BE2C (cell line): Measurements from ENCODE around the gene ATP5F1C.
"Not testable (repeated sequence)": the region's sequence is repeated elsewhere in the genome, so short reads cannot be mapped to it uniquely, and the experiment has no call there.

Source experiments
- DNase-seq: peaks from one replicate; pipeline ENCODE4 v3.0.0-alpha.2; 2020
- H3K27me3 ChIP-seq: fragments of 250-450 bp; sonication (Bioruptor Pico); 2 replicates; pipeline ENCODE4 v1.5.1; 2020; ENCODE audit warnings: mild to moderate bottlenecking
- H3K36me3 ChIP-seq: fragments of 250-450 bp; sonication (Bioruptor Pico); 2 replicates; pipeline ENCODE4 v1.5.1; 2020; ENCODE audit warnings: mild to moderate bottlenecking
- H3K4me1 ChIP-seq: fragments of 250-450 bp; sonication (Bioruptor Pico); 2 replicates; pipeline ENCODE4 v1.5.1; 2020
- H3K4me3 ChIP-seq: 2 replicates; pipeline ENCODE4 v1.5.1; 2011; ENCODE audit warnings: low read depth, low read length
- H3K9me3 ChIP-seq: fragments of 250-450 bp; sonication (Bioruptor Pico); 2 replicates; pipeline ENCODE4 v1.5.1; 2020
- TF ChIP-seq, protein P1 (sequence below): IDR thresholded peaks from 2 replicates; pipeline ENCODE4 v1.5.1; 2012; ENCODE audit warnings: mild to moderate bottlenecking, low read depth, low read length

Gene ATP5F1C

DNA sequence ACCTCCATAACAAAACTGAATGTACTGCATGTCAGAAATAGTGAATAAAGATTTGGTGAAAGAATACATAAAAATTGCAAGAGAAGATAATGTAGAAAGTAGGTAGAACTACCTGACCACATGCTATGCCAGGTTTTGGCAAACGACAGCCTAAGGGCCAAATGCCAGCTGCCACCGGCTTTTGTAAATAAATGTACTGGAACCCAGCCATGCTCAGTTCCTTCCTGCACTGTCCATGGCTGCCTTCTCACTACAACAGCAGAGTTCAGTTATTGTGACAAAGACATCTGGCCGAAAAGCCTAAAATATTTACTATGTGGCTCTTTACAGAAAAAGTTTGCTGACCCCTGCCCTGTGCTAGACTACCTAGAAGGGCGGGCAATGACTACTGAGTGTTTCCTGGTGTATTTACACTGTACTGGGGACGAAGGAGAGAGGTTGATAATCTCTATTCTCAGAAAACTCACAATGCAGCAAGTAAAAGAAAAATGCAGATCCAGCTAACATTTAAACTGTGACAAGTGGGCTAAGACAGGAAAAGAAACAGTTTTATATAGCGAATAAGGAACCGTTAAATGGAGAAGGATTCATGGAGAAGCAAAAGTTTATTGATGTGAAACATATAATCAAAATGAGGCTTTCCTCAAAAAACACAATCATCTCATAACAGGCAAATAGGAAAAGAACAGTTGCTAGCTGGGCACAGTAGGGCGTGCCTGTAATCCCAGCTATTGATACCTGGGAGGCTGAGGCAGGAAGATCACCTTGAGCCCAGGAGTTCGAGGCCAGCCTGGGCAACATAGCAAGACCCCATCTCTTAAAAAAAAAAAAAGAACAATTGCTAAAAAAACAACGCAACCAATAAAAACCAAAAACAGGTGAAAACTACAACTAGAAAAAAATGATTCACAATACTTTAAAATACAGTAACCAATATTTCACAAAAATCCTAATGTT, 13.9 kb upstream of the ATP5F1C start:
- no peaks in the 10 kb centered on the region for H3K4me1 ChIP-seq
- H3K36me3 ChIP-seq: peaks cover 34% of the 10 kb centered on the region
- no peak overlapping the region for H3K4me3 ChIP-seq
- no peak for DNase-seq
- H3K9me3 ChIP-seq: no peaks in the 10 kb centered on the region
- TF ChIP-seq, protein P1, sequence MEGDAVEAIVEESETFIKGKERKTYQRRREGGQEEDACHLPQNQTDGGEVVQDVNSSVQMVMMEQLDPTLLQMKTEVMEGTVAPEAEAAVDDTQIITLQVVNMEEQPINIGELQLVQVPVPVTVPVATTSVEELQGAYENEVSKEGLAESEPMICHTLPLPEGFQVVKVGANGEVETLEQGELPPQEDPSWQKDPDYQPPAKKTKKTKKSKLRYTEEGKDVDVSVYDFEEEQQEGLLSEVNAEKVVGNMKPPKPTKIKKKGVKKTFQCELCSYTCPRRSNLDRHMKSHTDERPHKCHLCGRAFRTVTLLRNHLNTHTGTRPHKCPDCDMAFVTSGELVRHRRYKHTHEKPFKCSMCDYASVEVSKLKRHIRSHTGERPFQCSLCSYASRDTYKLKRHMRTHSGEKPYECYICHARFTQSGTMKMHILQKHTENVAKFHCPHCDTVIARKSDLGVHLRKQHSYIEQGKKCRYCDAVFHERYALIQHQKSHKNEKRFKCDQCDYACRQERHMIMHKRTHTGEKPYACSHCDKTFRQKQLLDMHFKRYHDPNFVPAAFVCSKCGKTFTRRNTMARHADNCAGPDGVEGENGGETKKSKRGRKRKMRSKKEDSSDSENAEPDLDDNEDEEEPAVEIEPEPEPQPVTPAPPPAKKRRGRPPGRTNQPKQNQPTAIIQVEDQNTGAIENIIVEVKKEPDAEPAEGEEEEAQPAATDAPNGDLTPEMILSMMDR: no peak
- H3K27me3 ChIP-seq: no peaks in the 10 kb centered on the region

DNA sequence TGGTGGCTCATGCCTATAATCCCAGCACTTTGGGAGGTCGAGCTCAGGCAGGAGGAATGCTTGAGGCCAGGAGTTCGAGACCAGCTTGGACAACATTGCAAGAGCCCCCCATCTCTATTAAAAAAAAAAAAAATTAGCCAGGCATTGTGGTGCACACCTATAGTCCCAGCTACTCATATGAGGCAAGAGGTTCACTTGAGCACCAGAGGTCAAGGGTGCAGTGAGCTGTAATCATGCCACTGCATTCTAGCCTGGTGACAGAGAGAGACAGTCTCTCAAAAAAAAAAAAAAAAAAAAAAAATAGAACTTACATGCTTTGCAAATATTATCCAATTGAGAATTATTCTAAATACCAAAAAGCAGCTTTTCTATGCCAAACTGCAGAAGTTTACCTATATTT, 11.2 kb upstream of the ATP5F1C start:
- H3K4me3 ChIP-seq: no peak overlapping the region
- no peaks in the 10 kb centered on the region for H3K4me1 ChIP-seq
- DNase-seq: no peak
- H3K27me3 ChIP-seq: no peaks in the 10 kb centered on the region
- TF ChIP-seq, protein P1: no peak
- H3K36me3 ChIP-seq: peaks cover 44% of the 10 kb centered on the region
- H3K9me3 ChIP-seq: no peaks in the 10 kb centered on the region

DNA sequence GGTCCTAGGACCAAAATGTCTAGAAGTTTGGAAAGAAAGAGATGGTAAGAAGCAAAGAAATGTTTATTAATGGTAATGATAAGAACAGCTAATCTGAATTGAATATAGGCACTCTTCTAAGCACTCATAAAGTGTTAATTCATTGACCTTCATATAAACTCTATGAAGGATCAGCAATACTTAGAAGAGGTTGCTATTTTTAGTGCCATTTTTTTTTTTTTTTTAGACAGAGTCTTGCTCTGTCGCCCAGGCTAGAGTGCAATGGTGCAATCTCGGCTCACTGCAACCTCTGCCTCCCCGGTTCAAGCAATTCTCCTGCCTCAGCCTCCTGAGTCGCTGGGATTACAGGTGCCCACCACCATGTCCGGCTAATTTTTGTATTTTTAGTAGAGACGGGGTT, 5.8 kb upstream of the ATP5F1C start:
- not testable (repeated sequence) for H3K9me3 ChIP-seq, H3K27me3 ChIP-seq, H3K4me1 ChIP-seq, DNase-seq, H3K4me3 ChIP-seq
- peaks cover 34% of the 10 kb centered on the region for H3K36me3 ChIP-seq

DNA sequence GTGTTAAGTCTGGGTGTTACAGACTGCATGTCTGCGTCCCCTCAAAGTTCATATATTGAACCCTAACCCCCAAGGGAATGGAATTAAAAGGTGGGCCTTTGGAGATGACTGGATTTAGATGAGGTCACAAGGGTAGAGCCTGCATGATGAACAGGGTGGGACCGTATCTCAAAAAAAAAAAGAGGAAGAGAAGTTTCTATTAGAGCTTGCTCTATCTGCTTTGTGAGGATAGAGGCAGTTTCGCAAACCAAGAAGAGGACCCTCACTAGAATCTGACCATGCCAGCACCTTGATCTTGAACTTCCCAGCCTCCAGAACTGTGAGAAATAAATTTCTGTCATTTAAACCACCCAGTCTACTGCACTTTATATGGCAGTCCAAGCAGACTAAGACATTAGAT, 1.5 kb upstream of the ATP5F1C start:
- no peaks in the 10 kb centered on the region; the same call in 1 of the 2 replicates for H3K4me1 ChIP-seq
- TF ChIP-seq, protein P1: no peak
- H3K36me3 ChIP-seq: peaks cover 9% of the 10 kb centered on the region; the same call in 1 of the 2 replicates
- H3K27me3 ChIP-seq: no peaks in the 10 kb centered on the region
- peak overlapping the region; percentile 69 for H3K4me3 ChIP-seq
- H3K9me3 ChIP-seq: no peaks in the 10 kb centered on the region
- no peak for DNase-seq

DNA sequence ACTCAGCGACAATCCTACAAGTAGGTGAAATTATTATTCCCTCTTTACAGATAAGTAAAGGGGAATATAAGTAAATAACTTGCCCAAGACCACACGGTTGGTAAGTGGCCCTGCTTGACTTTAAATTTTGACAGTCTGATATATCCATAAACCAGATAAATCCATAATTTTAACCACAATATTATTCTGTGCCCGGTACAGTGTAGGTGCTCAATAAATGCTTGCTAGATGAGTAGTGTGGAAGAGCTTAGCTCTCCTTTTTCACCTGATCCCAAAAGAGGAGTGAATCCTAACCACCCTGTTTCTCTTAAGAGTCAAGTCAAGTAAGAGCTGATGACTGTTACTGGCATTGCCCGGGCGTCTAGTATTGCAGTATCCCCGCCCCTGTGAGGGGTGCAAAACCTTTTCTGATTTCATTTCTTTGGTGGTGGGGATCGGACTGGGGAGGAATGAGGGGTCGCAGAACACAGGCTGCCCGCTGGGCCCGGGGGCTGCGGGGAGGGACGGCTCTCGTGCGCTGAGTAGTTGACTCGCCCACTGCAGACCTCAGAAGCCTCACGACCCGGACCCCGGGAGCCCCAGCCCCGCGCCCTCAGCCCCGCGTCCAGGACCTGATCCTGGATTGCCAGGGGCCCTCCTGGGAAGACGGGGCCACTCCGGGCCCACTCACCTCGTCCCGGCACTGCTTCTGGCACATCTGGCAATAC, 674 bp upstream of the ATP5F1C start:
- TF ChIP-seq, protein P1: no peak
- H3K36me3 ChIP-seq: peaks cover 11% of the 10 kb centered on the region
- H3K27me3 ChIP-seq: no peaks in the 10 kb centered on the region
- DNase-seq: no peak
- no peaks in the 10 kb centered on the region; the same call in 1 of the 2 replicates for H3K4me1 ChIP-seq
- no peaks in the 10 kb centered on the region for H3K9me3 ChIP-seq
- peak overlapping the region; percentile 69 for H3K4me3 ChIP-seq

DNA sequence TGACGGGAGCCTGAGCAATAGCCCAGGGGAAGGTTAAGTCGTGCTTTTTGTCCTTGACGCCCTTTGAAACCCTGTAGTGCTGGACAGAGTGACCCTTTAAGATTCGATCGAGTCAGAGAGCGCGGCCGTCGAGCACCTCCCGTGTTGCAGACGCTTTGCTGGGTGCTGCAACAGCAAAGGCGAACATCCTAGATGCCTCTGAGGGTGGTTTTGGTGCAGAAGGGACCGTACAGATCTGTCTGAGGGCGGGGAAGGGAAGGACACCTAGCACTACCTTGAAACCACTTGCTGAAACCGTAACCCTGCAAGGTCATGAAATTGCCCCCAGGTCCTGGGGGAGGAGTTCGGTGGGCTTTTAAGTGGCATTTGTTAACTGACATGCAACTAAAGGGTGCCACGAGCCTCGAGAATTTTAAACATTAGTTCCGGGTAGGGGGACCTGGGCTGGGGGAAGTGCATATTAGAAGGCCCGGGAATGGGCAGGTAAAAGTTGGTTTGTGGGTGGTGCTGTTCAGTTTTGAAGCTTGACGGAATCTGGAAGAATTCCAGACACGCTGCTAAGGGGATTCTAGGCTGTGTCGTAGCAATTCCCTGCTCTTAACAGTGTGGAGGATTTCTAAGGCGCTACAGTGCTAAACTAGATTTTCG, 786 bp downstream of the ATP5F1C start:
- H3K9me3 ChIP-seq: no peaks in the 10 kb centered on the region
- no peaks in the 10 kb centered on the region for H3K27me3 ChIP-seq
- peak overlapping the region; percentile 69 for H3K4me3 ChIP-seq
- TF ChIP-seq, protein P1: no peak
- H3K4me1 ChIP-seq: no peaks in the 10 kb centered on the region; the same call in 1 of the 2 replicates
- DNase-seq: no peak
- H3K36me3 ChIP-seq: peaks cover 17% of the 10 kb centered on the region
